SU-DHL-6 (cell line): ENCODE results near the gene SHMT1.

ENCODE experiments used
- EZH2phosphoT487 ChIP-seq: fragments of 200-600 bp; sonication (generic), shearing (Covaris generic); conservative IDR thresholded peaks from 2 replicates; pipeline ENCODE4 v1.6.1; 2018; ENCODE audit warnings: mild to moderate bottlenecking, antibody characterized with exemption, low read length, moderate library complexity, mixed read lengths
- TF ChIP-seq, protein P1 (sequence below): fragments of 200-600 bp; sonication (generic); IDR thresholded peaks from one replicate; pipeline ENCODE4 v1.5.1; 2017; ENCODE audit warnings: antibody characterized with exemption, mild to moderate bottlenecking, low read length, moderate library complexity; ENCODE audit not compliant: insufficient read depth, poor library complexity, severe bottlenecking

DNA sequence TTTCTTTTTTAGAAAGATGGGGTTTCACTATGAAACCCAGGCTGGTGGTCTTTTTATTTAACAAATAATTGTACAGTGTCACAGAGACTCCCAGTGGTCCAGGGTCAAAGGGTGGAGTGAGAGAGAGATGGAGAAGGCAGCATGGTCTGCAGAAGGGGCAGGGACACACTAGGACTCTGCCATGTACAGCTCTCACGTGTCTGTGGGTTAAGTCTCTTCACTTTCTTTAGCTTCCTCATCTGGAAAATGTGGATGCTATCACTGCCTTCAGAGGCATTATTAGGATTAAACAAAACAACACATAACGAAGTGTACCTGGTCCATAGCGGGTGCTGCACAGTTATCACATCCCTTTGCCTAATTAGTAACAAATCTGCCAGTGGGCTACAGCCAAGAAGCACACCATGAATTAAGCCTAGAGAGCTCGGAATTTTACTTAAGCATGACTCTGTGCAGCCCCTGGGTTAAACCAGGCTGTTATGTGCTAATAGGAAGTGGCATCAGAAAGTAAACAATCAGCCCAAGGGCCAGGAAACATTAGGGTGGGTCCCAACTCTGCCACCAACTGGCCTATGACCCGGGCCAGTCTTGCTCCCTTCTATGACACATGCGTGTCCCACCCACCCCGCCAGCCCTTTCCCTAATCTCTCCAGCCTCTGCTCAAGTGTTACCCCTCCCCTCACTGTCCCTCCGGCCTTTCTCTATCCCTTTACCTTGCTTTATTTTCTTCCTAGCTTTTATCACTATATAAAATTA lies 62.4 kb downstream of the SHMT1 start:
- TF ChIP-seq EZH2phosphoT487: no peak
- TF ChIP-seq, protein P1, sequence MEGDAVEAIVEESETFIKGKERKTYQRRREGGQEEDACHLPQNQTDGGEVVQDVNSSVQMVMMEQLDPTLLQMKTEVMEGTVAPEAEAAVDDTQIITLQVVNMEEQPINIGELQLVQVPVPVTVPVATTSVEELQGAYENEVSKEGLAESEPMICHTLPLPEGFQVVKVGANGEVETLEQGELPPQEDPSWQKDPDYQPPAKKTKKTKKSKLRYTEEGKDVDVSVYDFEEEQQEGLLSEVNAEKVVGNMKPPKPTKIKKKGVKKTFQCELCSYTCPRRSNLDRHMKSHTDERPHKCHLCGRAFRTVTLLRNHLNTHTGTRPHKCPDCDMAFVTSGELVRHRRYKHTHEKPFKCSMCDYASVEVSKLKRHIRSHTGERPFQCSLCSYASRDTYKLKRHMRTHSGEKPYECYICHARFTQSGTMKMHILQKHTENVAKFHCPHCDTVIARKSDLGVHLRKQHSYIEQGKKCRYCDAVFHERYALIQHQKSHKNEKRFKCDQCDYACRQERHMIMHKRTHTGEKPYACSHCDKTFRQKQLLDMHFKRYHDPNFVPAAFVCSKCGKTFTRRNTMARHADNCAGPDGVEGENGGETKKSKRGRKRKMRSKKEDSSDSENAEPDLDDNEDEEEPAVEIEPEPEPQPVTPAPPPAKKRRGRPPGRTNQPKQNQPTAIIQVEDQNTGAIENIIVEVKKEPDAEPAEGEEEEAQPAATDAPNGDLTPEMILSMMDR: no peak
